Stimulated activated CD8-positive, alpha-beta memory T cell treated with anti-CD3 and anti-CD28 coated beads, Interleukin-2, amount 100 ng/mL, for 1 hour (primary cell): ENCODE measurements around the gene MMP10.
"Not testable (repeated sequence)": the region's sequence is repeated elsewhere in the genome, so short reads cannot be mapped to it uniquely, and the experiment has no call there.

ENCODE experiments used
- DNase-seq, 2 donors: peaks; one replicate each; pipeline ENCODE4 v3.0.0-alpha.2; 2020; ENCODE audit warnings: low read depth in 2 of 2

MMP10 gene

GRCh38 chr11:102783720-102784119 is 3.3 kb upstream of the MMP10 start:
- DNase-seq: no peak

GRCh38 chr11:102783016-102783415 is 2.6 kb upstream of the MMP10 start:
- DNase-seq: no peak

DNA sequence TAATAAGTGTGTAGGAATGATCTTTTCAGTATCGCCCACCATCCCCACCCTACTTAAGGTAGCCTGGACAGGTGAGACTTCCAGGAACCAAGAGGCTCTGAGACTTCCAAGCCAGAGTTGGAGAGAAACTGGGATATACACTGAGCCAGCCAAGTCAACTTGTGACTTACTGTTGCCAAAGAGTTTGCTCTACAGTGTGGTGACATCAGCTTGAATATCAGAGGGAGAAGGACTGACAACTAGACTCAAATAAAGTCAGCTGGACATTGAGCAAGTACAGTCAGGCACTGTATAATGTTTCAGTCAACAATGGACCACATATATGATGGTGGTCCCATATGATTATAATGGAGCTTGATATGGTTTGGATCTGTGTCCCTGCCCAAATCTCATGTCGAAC is 1.2 kb upstream of the MMP10 start:
- no peak for DNase-seq

DNA sequence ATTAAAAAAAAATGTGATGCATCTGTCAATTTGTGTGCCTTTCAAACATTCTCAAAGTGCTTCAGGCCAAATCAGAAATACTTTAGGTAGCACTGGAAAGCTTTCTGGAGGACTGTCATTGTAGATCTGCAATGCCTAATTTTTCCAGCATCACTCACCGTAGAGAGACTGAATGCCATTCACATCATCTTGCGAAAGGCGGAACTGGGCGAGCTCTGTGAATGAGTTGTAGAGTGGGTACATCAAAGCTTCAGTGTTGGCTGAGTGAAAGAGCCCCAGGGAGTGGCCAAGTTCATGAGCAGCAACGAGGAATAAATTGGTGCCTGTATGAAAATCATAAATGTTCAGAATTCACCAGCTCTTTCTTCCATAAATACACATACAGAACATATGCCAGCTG is 4.0 kb downstream of the MMP10 start:
- DNase-seq: no peak

DNA sequence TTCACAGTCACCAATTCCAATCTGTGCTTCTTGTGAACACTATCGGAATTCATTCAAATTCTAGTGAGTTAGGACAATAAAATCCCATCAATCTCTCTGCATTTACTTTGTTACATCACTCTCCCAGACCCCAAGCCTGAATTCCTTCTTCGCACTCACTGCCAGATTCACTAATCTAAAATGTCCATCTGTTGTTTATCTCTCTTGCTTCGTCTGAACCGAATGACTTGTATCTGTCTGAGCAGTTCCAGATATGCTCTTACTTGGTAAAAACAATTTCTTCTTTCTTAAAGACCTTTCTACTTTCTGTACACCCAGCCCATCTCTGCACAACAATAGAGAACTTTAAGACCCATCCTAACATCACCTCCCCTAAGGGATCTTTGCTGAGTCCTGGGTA is 7.0 kb downstream of the MMP10 start:
- no peak for DNase-seq

DNA sequence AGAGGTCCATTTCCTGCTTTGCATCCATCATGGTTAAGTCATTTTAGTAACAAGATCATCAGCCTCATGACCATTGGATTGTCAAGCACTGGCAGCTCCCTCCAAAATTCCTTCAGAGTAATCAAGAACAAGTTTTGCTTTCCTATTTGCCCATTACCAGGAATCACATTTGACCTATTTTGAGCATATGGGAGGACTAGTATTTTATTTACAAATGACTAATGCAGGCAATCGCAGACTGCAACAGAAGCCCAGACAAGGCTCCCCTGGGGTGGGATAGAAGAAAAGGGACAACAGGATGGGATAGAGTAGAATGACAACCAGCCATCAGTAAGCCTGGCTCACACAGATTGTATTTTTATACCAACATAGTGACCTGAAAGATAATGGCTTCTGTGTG is 9.1 kb downstream of the MMP10 start:
- DNase-seq: no peak

- no peak for DNase-seq
Observed at GRCh38 chr11:102770191-102770590, 10.2 kb downstream of the MMP10 start.

DNA sequence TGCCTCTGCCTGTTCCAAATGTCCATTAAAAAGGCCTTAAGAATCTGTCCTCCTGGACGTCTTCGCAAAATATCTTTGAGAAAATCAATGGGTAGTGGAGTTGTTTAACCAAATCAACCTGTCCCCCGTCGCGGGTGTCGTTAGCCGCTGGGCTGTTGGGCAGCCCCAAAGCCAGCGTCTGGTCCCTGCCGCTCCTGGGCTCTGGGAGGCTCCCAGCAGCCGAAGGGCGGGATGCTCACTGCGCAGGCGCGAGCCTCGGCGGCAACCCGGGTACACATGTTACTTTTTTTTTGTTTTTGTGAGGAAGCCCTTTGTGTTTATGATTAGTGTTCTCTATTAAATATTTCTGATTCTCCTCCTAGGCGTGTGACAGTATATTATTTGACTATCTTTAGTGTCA is 12.6 kb downstream of the MMP10 start:
- no peak for DNase-seq

DNA sequence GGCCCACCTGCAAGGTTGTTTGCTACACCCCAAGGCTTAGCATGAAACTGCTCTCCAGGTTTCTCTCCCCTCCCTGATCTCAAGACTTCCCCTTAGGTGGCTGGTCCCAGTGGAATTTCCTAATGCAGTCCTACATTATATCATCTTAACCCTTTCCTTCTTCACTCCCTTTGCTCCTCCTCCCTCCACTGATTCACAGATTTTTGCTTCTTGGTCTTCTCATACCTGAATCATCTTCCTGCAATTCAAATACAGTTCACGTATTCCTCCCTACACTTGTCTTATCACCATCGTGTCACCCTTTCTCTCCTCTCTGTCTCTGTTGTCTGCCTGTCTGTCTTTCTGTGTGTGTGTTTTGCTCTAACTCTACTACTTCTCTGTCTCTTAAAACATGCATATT is 17.0 kb downstream of the MMP10 start:
- DNase-seq: no peak

GRCh38 chr11:102762361-102762767 is 18.1 kb downstream of the MMP10 start:
- DNase-seq: no peak

DNA sequence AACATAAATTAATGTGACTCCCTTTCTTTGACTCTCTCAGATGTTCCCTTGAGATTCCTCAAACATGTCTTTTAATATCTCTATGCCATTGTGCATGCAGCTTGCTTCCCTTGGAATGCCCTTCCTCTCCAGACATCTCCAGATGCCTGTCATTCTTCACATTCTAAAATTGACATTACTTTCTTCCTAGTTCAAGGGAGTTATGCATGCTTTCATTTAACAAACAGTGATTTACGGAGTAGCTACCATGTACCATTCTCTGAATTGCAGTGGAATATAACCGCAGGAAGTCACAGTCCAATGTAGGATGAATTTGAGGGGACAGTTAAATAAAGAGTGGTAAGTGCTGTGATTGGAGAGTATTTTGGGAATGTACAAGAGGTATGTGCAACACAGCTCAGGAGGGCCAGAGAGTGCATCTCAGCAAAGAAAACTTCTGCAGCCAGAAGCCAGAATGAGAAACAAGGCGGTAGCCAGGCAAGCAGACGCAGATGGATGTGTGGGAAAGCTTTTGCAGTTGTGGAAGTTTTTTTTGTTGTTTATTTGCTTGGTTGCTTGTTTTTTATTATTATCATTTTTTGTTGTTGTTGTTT is 18.7 kb downstream of the MMP10 start:
- DNase-seq: no peak

DNA sequence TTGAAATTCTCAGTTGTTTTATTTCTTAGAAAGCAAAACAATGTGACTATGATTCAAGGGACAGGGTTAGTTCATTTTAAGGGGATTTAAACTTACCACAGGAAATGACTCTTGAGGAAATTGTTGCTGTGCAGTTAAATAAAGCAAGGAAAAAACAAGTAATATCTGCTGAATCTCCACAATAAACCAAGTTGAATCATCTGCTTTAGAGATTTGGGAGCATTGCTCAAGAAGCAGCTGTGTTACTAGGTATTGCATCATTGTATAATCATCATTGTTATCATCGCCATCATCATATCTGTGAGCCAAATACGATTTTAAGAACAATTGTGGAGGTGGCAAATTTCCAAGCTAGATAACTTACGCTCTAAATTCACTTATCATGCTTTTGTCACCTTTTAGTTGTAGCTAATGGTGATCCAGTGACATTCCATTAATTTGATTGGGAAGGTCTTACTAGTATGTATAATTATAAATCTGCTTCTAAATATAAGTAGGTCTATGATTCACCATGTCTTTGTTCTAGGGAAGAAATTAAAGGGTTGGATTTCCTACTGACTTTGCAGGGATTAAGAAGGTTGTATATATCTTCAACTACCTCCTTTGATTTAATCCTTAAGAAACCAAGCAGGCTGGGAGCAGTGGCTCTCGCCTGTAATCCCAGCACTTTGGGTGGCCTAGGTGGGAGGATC is 19.9 kb downstream of the MMP10 start:
- DNase-seq: no peak

- DNase-seq: no peak
Observed at GRCh38 chr11:102757823-102758549, 22.4 kb downstream of the MMP10 start.

DNA sequence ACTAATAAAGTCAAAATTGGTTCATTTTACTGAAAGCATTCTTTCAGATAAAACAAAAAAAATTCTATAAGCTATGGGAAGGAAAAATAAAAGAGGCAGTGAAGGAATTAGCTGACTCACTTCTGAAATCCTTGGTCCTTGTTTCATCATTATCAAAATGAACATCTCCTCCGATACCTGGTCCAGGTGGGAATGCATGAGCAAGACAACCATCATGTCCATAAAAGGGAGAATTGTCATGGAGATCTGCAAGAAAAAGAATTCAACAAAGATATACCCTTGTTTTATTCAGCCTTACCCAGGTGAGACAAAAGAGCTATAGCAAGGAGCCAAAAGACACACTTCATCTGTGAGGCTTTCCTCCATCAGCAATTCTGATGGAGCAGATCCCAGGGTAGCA is 27.2 kb downstream of the MMP10 start:
- no peak for DNase-seq

DNA sequence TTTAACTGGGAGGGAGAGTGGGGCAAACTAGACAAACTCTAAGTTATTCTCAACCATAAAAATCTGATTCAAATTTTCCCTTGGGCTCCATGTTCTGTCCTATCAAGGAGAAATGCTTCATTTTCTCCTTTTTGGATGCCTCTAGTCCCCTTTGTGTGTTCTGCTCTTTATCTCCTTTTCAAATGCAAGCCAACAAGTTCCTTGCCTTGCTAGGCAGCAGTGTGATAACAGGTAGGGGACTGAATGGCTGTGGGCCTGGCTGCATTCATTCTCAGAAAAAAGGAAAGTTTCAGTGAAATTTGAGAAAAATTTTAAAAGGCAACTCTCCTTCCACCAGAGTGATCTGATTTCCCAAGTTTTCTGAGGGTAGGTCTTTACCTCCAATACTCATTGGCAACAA is 28.8 kb downstream of the MMP10 start:
- no peak for DNase-seq

DNA sequence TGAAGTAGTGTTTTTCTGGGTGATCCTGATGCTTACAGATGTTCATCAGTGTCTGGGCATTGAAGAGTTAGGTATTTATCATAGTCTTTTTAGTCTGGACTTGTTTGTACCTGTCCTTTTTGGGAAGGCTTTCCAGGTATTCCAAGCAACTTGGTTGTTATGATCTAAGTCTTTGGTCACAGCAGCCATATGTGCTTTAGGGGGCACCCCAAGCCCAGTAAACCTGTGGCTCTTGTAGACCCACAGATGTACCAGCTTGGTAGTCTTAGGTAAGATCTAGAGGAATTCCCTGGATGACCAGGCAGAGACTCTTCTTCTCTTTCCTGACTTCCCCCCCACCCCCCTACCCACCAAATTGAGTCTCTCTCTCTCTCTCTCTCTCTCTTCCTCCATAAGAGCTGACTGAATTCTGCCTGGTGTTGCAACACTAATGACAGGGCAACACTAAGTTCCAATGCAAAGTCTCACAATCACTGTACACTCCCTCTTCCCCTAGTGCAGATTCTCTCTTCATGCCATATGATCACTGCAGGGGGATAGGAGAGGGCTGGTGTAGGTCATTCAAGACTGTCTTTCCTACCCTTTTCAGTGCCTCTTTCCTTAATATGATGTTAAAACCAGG is 31.2 kb downstream of the MMP10 start:
- no peak for DNase-seq

- not testable (repeated sequence) for DNase-seq
Observed at GRCh38 chr11:102746746-102747578, 33.5 kb downstream of the MMP10 start.

DNA sequence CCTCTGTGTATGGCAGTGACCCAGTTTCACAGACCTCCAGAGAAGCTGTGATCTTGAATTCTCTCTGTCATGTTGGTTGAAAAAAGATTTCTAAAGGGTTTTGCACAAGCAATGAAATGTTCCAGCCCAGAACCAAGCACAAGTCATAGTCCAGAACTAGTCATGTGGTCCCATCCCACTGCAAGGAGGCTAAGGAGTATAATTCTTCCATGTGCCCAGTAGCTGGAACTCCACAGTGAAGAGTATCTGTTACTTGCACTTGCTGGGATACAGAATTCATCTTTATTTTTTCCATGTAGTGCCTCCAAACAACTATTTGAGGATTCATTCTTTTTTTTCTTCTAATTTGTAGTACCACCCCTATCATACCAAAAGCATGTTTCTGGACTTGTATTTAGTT is 45.8 kb downstream of the MMP10 start:
- DNase-seq: no peak

DNA sequence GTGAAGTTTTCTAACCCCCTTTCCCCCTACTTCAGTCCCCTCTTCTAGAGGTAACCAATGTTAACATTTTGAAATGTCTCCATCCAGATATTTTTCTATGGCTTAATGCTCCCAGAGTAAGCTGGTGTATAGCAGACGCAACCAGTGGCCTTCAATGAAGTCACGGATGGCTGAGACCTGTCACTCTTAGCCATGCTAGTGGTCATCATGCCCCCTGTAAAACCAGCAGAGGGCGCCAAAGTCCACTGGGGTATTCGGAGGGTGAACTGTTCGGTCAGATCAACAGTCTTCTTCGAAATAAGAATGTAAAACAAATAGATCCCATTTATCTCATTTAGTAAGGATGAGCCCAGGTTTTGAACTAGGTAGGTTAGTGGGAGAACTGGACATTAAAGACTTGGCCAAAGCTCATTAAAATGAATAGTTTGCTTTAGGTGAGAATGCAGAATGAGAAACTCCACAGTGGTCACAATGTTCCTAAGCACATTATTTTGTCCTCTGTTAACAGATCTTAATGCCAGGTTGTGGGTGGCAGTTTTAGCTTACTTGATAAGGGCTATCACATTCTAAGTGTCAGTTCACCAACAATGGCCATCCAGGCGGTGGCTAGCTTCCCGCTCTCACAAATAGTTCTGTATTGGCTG is 47.1 kb downstream of the MMP10 start:
- no peak for DNase-seq

- DNase-seq: not testable (repeated sequence)
Observed at GRCh38 chr11:102730944-102731343, 49.5 kb downstream of the MMP10 start.
